Skeletal muscle satellite cell (primary cell): ENCODE data around the gene TSHZ2.

Experiments
- H3K27me3 ChIP-seq: 2 replicates; pipeline ENCODE4 v1.7.0; 2013; ENCODE audit warnings: low read length; ENCODE audit not compliant: control insufficient read depth, insufficient read depth
- H3K36me3 ChIP-seq: 2 replicates; pipeline ENCODE4 v1.7.0; 2013; ENCODE audit warnings: mild to moderate bottlenecking, control low read depth, low read length; ENCODE audit not compliant: insufficient read depth
- H3K4me1 ChIP-seq: 2 replicates; pipeline ENCODE4 v1.7.0; 2013; ENCODE audit warnings: low read length; ENCODE audit not compliant: control insufficient read depth, insufficient read depth
- H3K4me2 ChIP-seq: 2 replicates; pipeline ENCODE4 v1.7.0; 2013; ENCODE audit warnings: mild to moderate bottlenecking, low read length
- H3K4me3 ChIP-seq: 2 replicates; pipeline ENCODE4 v1.7.0; 2013; ENCODE audit warnings: low read length
- H3K9ac ChIP-seq: 2 replicates; pipeline ENCODE4 v1.7.0; 2013; ENCODE audit warnings: mild to moderate bottlenecking, low read depth, low read length, moderate library complexity
- H3K9me3 ChIP-seq: replicated peaks from 2 replicates; pipeline ENCODE4 v1.7.0; 2013; ENCODE audit warnings: mild to moderate bottlenecking, control low read depth, low read length

Gene TSHZ2

GRCh38 chr20:53100476-53100911 lies 128.3 kb downstream of the TSHZ2 start:
- H3K4me2 ChIP-seq: no peak overlapping the region
- no peaks in the 10 kb centered on the region for H3K4me1 ChIP-seq
- H3K27me3 ChIP-seq: no peaks in the 10 kb centered on the region
- no peaks in the 10 kb centered on the region for H3K36me3 ChIP-seq
- no peak overlapping the region for H3K9ac ChIP-seq
- H3K9me3 ChIP-seq: no peaks in the 10 kb centered on the region
- H3K4me3 ChIP-seq: no peak overlapping the region

GRCh38 chr20:53101992-53102760 lies 130.0 kb downstream of the TSHZ2 start:
- no peak overlapping the region for H3K4me3 ChIP-seq
- no peaks in the 10 kb centered on the region for H3K9me3 ChIP-seq
- H3K4me1 ChIP-seq: no peaks in the 10 kb centered on the region
- no peaks in the 10 kb centered on the region for H3K36me3 ChIP-seq
- H3K4me2 ChIP-seq: no peak overlapping the region
- no peak overlapping the region for H3K9ac ChIP-seq
- no peaks in the 10 kb centered on the region for H3K27me3 ChIP-seq

- no peaks in the 10 kb centered on the region for H3K27me3 ChIP-seq
- H3K4me1 ChIP-seq: no peaks in the 10 kb centered on the region
- H3K4me3 ChIP-seq: no peak overlapping the region
- H3K36me3 ChIP-seq: no peaks in the 10 kb centered on the region
- no peak overlapping the region for H3K4me2 ChIP-seq
- H3K9me3 ChIP-seq: no peaks in the 10 kb centered on the region
- no peak overlapping the region for H3K9ac ChIP-seq
These were observed 131.0 kb downstream of the TSHZ2 start for GRCh38 chr20:53103124-53103523.

GRCh38 chr20:53104884-53105283 lies 132.7 kb downstream of the TSHZ2 start:
- Histone ChIP-seq H3K4me2 (no peak overlapping the region), H3K4me3 (no peak overlapping the region), H3K9me3 (no peaks in the 10 kb centered on the region), H3K4me1 (no peaks in the 10 kb centered on the region), H3K27me3 (no peaks in the 10 kb centered on the region), H3K9ac (no peak overlapping the region), H3K36me3 (no peaks in the 10 kb centered on the region)

- H3K4me3 ChIP-seq: no peak overlapping the region
- no peaks in the 10 kb centered on the region for H3K27me3 ChIP-seq
- H3K4me1 ChIP-seq: no peaks in the 10 kb centered on the region
- H3K36me3 ChIP-seq: no peaks in the 10 kb centered on the region
- H3K9ac ChIP-seq: no peak overlapping the region
- no peaks in the 10 kb centered on the region for H3K9me3 ChIP-seq
- H3K4me2 ChIP-seq: no peak overlapping the region
These were observed 144.6 kb downstream of the TSHZ2 start for GRCh38 chr20:53116733-53117132.

GRCh38 chr20:53122853-53123252 lies 150.7 kb downstream of the TSHZ2 start:
- H3K4me1 ChIP-seq: no peaks in the 10 kb centered on the region
- H3K9me3 ChIP-seq: no peaks in the 10 kb centered on the region
- H3K36me3 ChIP-seq: no peaks in the 10 kb centered on the region

GRCh38 chr20:53124075-53124551 lies 152.0 kb downstream of the TSHZ2 start:
- no peaks in the 10 kb centered on the region for H3K9me3 ChIP-seq
- H3K27me3 ChIP-seq: no peaks in the 10 kb centered on the region
- H3K4me3 ChIP-seq: no peak overlapping the region
- H3K9ac ChIP-seq: no peak overlapping the region
- no peak overlapping the region for H3K4me2 ChIP-seq
- no peaks in the 10 kb centered on the region for H3K4me1 ChIP-seq
- no peaks in the 10 kb centered on the region for H3K36me3 ChIP-seq

More at GRCh38 chr20:53122853-53123252, 150.7 kb downstream of the TSHZ2 start:
- H3K27me3 ChIP-seq: no peaks in the 10 kb centered on the region
- no peak overlapping the region for H3K4me3 ChIP-seq
- H3K4me2 ChIP-seq: no peak overlapping the region
- no peak overlapping the region for H3K9ac ChIP-seq

GRCh38 chr20:53124803-53125202 lies 152.6 kb downstream of the TSHZ2 start:
- no peaks in the 10 kb centered on the region for H3K36me3 ChIP-seq
- H3K4me1 ChIP-seq: no peaks in the 10 kb centered on the region
- no peak overlapping the region for H3K4me3 ChIP-seq
- no peak overlapping the region for H3K4me2 ChIP-seq
- no peaks in the 10 kb centered on the region for H3K9me3 ChIP-seq
- H3K27me3 ChIP-seq: no peaks in the 10 kb centered on the region
- no peak overlapping the region for H3K9ac ChIP-seq

GRCh38 chr20:53126185-53126584 lies 154.0 kb downstream of the TSHZ2 start:
- Histone ChIP-seq H3K4me2 (no peak overlapping the region), H3K36me3 (no peaks in the 10 kb centered on the region), H3K4me3 (no peak overlapping the region), H3K9me3 (no peaks in the 10 kb centered on the region), H3K4me1 (no peaks in the 10 kb centered on the region), H3K27me3 (no peaks in the 10 kb centered on the region), H3K9ac (no peak overlapping the region)

- Histone ChIP-seq H3K9me3 (no peaks in the 10 kb centered on the region), H3K4me3 (no peak overlapping the region), H3K9ac (no peak overlapping the region), H3K36me3 (no peaks in the 10 kb centered on the region), H3K27me3 (no peaks in the 10 kb centered on the region), H3K4me1 (no peaks in the 10 kb centered on the region), H3K4me2 (no peak overlapping the region)
These were observed 154.9 kb downstream of the TSHZ2 start for GRCh38 chr20:53127027-53127426.

GRCh38 chr20:53128004-53128403 lies 155.8 kb downstream of the TSHZ2 start:
- Histone ChIP-seq H3K4me1 (no peaks in the 10 kb centered on the region), H3K36me3 (no peaks in the 10 kb centered on the region), H3K4me3 (no peak overlapping the region), H3K4me2 (no peak overlapping the region), H3K9me3 (no peaks in the 10 kb centered on the region), H3K9ac (no peak overlapping the region), H3K27me3 (no peaks in the 10 kb centered on the region)

GRCh38 chr20:53129563-53129962 lies 157.4 kb downstream of the TSHZ2 start:
- Histone ChIP-seq H3K4me3 (no peak overlapping the region), H3K27me3 (no peaks in the 10 kb centered on the region), H3K4me1 (no peaks in the 10 kb centered on the region), H3K9ac (no peak overlapping the region), H3K4me2 (no peak overlapping the region), H3K9me3 (no peaks in the 10 kb centered on the region), H3K36me3 (no peaks in the 10 kb centered on the region)
